WTC11 (cell line): ENCODE results near the gene SLC19A1. TPM values are rescaled to one million over a fixed set of nuclear protein-coding genes. Genes with fewer than 3 reads are reported as not detected.

Source experiments
- ATAC-seq: fragments of 200-7000 bp; cut with Tn5 transposase; 2 replicates; pipeline ENCODE4 v1.10.0; 2021; ENCODE audit warnings: mild to moderate bottlenecking, moderate library complexity
- CTCF ChIA-PET: fragments of 300-600 bp; sonication (Branson Sonifier 250); formaldehyde crosslinking; loops from one replicate; lab custom pipeline; 2021; ENCODE audit warnings: antibody characterized with exemption; lab: Charles Lee
- POLR2A ChIA-PET: fragments of 350-600 bp; sonication (Branson Sonifier 250); formaldehyde crosslinking; loops from one replicate; lab custom pipeline; 2021; ENCODE audit warnings: antibody characterized with exemption; lab: Charles Lee
- DNase-seq: peaks from one replicate; pipeline ENCODE4 v3.0.0; 2021; ENCODE audit warnings: low spot score
- H3K27ac Mint-ChIP-seq: 2 replicates; pipeline ENCODE4 v1.8.0; 2021; ENCODE audit warnings: mixed read lengths
- H3K27me3 Mint-ChIP-seq: 2 replicates; pipeline ENCODE4 v1.8.0; 2021; ENCODE audit warnings: low read depth, mild to moderate bottlenecking, moderate library complexity, mixed read lengths
- H3K36me3 Mint-ChIP-seq: 2 replicates; pipeline ENCODE4 v1.8.0; 2021; ENCODE audit warnings: mixed read lengths
- H3K4me1 Mint-ChIP-seq: 2 replicates; pipeline ENCODE4 v1.8.0; 2022; ENCODE audit warnings: mixed read lengths
- H3K4me3 Mint-ChIP-seq: 2 replicates; pipeline ENCODE4 v1.8.0; 2021; ENCODE audit warnings: mild to moderate bottlenecking, moderate library complexity, mixed read lengths
- H3K9me3 Mint-ChIP-seq: 2 replicates; pipeline ENCODE4 v1.8.0; 2021; ENCODE audit warnings: mixed read lengths
- CTCF ChIP-seq: fragments of 200-600 bp; IDR thresholded peaks from 2 replicates; pipeline ENCODE4 v1.8.0; 2022; ENCODE audit warnings: antibody characterized with exemption
- E2F1 ChIP-seq: sonication (generic); formaldehyde crosslinking; IDR thresholded peaks from 2 replicates; pipeline ENCODE4 v1.8.0; 2022; ENCODE audit warnings: mild to moderate bottlenecking, missing genetic modification reagents
- ELF4 ChIP-seq: sonication (generic); formaldehyde crosslinking; IDR thresholded peaks from 2 replicates; pipeline ENCODE4 v1.8.1; 2022; ENCODE audit warnings: low read depth, mild to moderate bottlenecking, moderate library complexity, missing genetic modification reagents
- ESRRA ChIP-seq: sonication (generic); formaldehyde crosslinking; IDR thresholded peaks from 2 replicates; pipeline ENCODE4 v1.8.1; 2022; ENCODE audit warnings: mild to moderate bottlenecking, missing genetic modification reagents, borderline replicate concordance
- GABPB1 ChIP-seq: sonication (generic); formaldehyde crosslinking; IDR thresholded peaks from 2 replicates; pipeline ENCODE4 v1.8.1; 2023; ENCODE audit warnings: mild to moderate bottlenecking, missing genetic modification reagents
- GRHL2 ChIP-seq: fragments of 250-450 bp; sonication (Bioruptor Pico); IDR thresholded peaks from 2 replicates; pipeline ENCODE4 v1.8.0; 2022; ENCODE audit warnings: mild to moderate bottlenecking, moderate library complexity; ENCODE audit not compliant: insufficient replicate concordance, severe bottlenecking
- HMGA2 ChIP-seq: fragments of 250-450 bp; sonication (Bioruptor Pico); IDR thresholded peaks from 2 replicates; pipeline ENCODE4 v1.4.0; 2021; ENCODE audit warnings: mild to moderate bottlenecking, moderate library complexity
- NFATC4 ChIP-seq: fragments of 250-450 bp; sonication (Bioruptor Pico); IDR thresholded peaks from 2 replicates; pipeline ENCODE4 v1.9.0; 2021; ENCODE audit warnings: mild to moderate bottlenecking
- PRDM15 ChIP-seq: sonication (generic); formaldehyde crosslinking; IDR thresholded peaks from 2 replicates; pipeline ENCODE4 v1.8.0; 2022; ENCODE audit warnings: missing genetic modification reagents
- TEAD4 ChIP-seq: sonication (generic); formaldehyde crosslinking; IDR thresholded peaks from 2 replicates; pipeline ENCODE4 v1.8.0; 2022; ENCODE audit warnings: mild to moderate bottlenecking, missing genetic modification reagents
- ZBTB21 ChIP-seq: sonication (generic); formaldehyde crosslinking; IDR thresholded peaks from 2 replicates; pipeline ENCODE4 v1.8.1; 2023; ENCODE audit warnings: mild to moderate bottlenecking, missing genetic modification reagents, borderline replicate concordance
- ZNF138 ChIP-seq: sonication (generic); formaldehyde crosslinking; conservative IDR thresholded peaks from 2 replicates; pipeline ENCODE4 v1.8.1; 2022; ENCODE audit warnings: mild to moderate bottlenecking, moderate library complexity, missing genetic modification reagents
- ZNF232 ChIP-seq: sonication (generic); formaldehyde crosslinking; IDR thresholded peaks from 2 replicates; pipeline ENCODE4 v1.8.0; 2022; ENCODE audit warnings: mild to moderate bottlenecking, missing genetic modification reagents
- ZNF263 ChIP-seq: sonication (generic); formaldehyde crosslinking; IDR thresholded peaks from 2 replicates; pipeline ENCODE4 v1.8.1; 2022; ENCODE audit warnings: low read depth, mild to moderate bottlenecking, moderate library complexity, missing genetic modification reagents
- ZNF317 ChIP-seq: sonication (generic); formaldehyde crosslinking; IDR thresholded peaks from 2 replicates; pipeline ENCODE4 v1.8.1; 2023; ENCODE audit warnings: low read depth, mild to moderate bottlenecking, moderate library complexity, missing genetic modification reagents, borderline replicate concordance
- total RNA-seq: library from RNA; stranded (reverse); gene quantifications from 3 replicates; pipeline ENCODE4 v1.2.3, GENCODE V29; 2021
- TF ChIP-seq, protein P1 (sequence below): sonication (generic); formaldehyde crosslinking; IDR thresholded peaks from 2 replicates; pipeline ENCODE4 v1.8.0; 2022; ENCODE audit warnings: mild to moderate bottlenecking, missing genetic modification reagents

Gene SLC19A1
- total RNA-seq, 1 experiment from 2014 or later: 29.8 TPM

GRCh38 chr21:45559216-45560105 is 17.2 kb upstream of the SLC19A1 start (continued):
- TF ChIP-seq PRDM15 (CRISPR knock-in tag) (no peak), ESRRA (CRISPR knock-in tag) (no peak)

GRCh38 chr21:45558044-45558721 is 15.9 kb upstream of the SLC19A1 start:
- Mint-ChIP-seq H3K27ac (peak overlapping the region; percentile 67; the same call in 1 of the 2 replicates), H3K36me3 (no peaks in the 10 kb centered on the region), H3K4me1 (peaks cover 18% of the 10 kb centered on the region), H3K4me3 (no peak overlapping the region), H3K27me3 (peaks cover 17% of the 10 kb centered on the region), H3K9me3 (peaks cover 4% of the 10 kb centered on the region)
- POLR2A ChIA-PET: no interaction called here
- TF ChIP-seq E2F1 (CRISPR knock-in tag) (no peak), ZNF138 (no peak), ELF4 (no peak), NFATC4 (CRISPR knock-in tag) (no peak), ZNF317 (CRISPR knock-in tag) (no peak), ZNF263 (no peak), GRHL2 (CRISPR knock-in tag) (no peak), CTCF (no peak), HMGA2 (CRISPR knock-in tag) (no peak), GABPB1 (CRISPR knock-in tag) (no peak), ZNF232 (CRISPR knock-in tag) (no peak), ZBTB21 (CRISPR knock-in tag) (no peak), TEAD4 (CRISPR knock-in tag) (no peak)
- TF ChIP-seq, protein P1, sequence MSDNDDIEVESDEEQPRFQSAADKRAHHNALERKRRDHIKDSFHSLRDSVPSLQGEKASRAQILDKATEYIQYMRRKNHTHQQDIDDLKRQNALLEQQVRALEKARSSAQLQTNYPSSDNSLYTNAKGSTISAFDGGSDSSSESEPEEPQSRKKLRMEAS (CRISPR knock-in tag): no peak
- CTCF ChIA-PET: interaction anchor here (1.0 kb wide), 1 partner anchor 38 kb away, joined by 3 read pairs; no protein-coding TSS in a partner anchor
- DNase-seq (no peak), ATAC-seq (no peak)
